Calu3 (cell line): ENCODE data around the gene CCNO. TPM values are rescaled to one million over a fixed set of nuclear protein-coding genes. Genes with fewer than 3 reads are reported as not detected.
A peak's percentile ranks its signal among the peaks of the same experiment; 100 is the strongest.

Experiments
- Bru-seq: library from RNA; stranded (reverse); fragments of 400-500 nt; gene quantifications from one replicate; lab custom pipeline; 2021; lab: Mats Ljungman, UMichigan
- BruChase-seq, 2 experiments: library from RNA; stranded (reverse); fragments of 400-500 nt; gene quantifications; one replicate each; lab custom pipeline; 2021; lab: Mats Ljungman, UMichigan
- BruUV-seq: library from RNA; stranded (reverse); fragments of 400-500 nt; replicated peaks from 2 replicates; lab custom pipeline; 2021; lab: Mats Ljungman, UMichigan
- CTCF ChIA-PET: fragments of 300-600 bp; sonication (Branson Sonifier 250); formaldehyde crosslinking; loops from one replicate; lab custom pipeline; 2022; ENCODE audit warnings: antibody characterized with exemption; lab: Charles Lee
- DNase-seq: peaks from one replicate; pipeline ENCODE4 v3.0.0; 2022
- H3K27ac Mint-ChIP-seq: one replicate; pipeline ENCODE4 v1.8.0; 2022; ENCODE audit warnings: mixed read lengths; ENCODE audit not compliant: unreplicated experiment
- H3K27me3 Mint-ChIP-seq: one replicate; pipeline ENCODE4 v1.8.0; 2022; ENCODE audit warnings: mixed read lengths; ENCODE audit not compliant: unreplicated experiment
- H3K36me3 Mint-ChIP-seq: one replicate; pipeline ENCODE4 v1.8.0; 2022; ENCODE audit warnings: mild to moderate bottlenecking, moderate library complexity, mixed read lengths; ENCODE audit not compliant: insufficient read depth, unreplicated experiment
- H3K4me1 Mint-ChIP-seq: one replicate; pipeline ENCODE4 v1.8.0; 2022; ENCODE audit warnings: mild to moderate bottlenecking, low read depth, mixed read lengths; ENCODE audit not compliant: unreplicated experiment
- H3K4me3 Mint-ChIP-seq: one replicate; pipeline ENCODE4 v1.8.0; 2022; ENCODE audit warnings: mild to moderate bottlenecking, low read depth, moderate library complexity, mixed read lengths; ENCODE audit not compliant: unreplicated experiment
- H3K9me3 Mint-ChIP-seq: one replicate; pipeline ENCODE4 v1.8.0; 2022; ENCODE audit warnings: low read depth, mixed read lengths; ENCODE audit not compliant: unreplicated experiment
- intact Hi-C: fragments of 100-400 bp; cut with micrococcal nuclease; formaldehyde crosslinking; loops from one replicate; pipeline ENCODE4 v1.10.0; 2022; ENCODE audit not compliant: unreplicated experiment
- long read RNA-seq: library from polyadenylated mRNA; stranded (forward); transcript quantifications from one replicate; pipeline ENCODE4 v2.0.0, GENCODE V29; 2022
- total RNA-seq: library from RNA; stranded (reverse); gene quantifications from 2 replicates; pipeline ENCODE4 v1.2.3, GENCODE V29; 2022
- TF ChIP-seq, protein P1 (sequence below): fragments of 200-600 bp; IDR thresholded peaks from one replicate; pipeline ENCODE4 v1.8.0; 2022; ENCODE audit warnings: antibody characterized with exemption; ENCODE audit not compliant: unreplicated experiment

CCNO gene, protein sequence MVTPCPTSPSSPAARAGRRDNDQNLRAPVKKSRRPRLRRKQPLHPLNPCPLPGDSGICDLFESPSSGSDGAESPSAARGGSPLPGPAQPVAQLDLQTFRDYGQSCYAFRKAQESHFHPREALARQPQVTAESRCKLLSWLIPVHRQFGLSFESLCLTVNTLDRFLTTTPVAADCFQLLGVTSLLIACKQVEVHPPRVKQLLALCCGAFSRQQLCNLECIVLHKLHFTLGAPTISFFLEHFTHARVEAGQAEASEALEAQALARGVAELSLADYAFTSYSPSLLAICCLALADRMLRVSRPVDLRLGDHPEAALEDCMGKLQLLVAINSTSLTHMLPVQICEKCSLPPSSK
- total RNA-seq (10.1 and 12.5 TPM in 2 replicates), Bru-seq, nascent RNA (percentile 54 among the genes with signal in this experiment), BruChase-seq, experiment 1, labeled RNA remaining after a 6-hour chase (percentile 58 among the genes with signal in this experiment), BruChase-seq, experiment 2, labeled RNA remaining after a 2-hour chase (percentile 62 among the genes with signal in this experiment)
- long read RNA-seq, transcript CCNO-201 (3 exons, 1,433 nt), result major isoform, 7 of 44 reads
- long read RNA-seq, transcript CCNO-202 (3 exons, 1,726 nt), result minor isoform, 6 of 44 reads
- long read RNA-seq, partial matches to known transcripts, result 22 of 44 reads
- long read RNA-seq, other reads (novel, unspliced or antisense), result 9 of 44 reads

DNA sequence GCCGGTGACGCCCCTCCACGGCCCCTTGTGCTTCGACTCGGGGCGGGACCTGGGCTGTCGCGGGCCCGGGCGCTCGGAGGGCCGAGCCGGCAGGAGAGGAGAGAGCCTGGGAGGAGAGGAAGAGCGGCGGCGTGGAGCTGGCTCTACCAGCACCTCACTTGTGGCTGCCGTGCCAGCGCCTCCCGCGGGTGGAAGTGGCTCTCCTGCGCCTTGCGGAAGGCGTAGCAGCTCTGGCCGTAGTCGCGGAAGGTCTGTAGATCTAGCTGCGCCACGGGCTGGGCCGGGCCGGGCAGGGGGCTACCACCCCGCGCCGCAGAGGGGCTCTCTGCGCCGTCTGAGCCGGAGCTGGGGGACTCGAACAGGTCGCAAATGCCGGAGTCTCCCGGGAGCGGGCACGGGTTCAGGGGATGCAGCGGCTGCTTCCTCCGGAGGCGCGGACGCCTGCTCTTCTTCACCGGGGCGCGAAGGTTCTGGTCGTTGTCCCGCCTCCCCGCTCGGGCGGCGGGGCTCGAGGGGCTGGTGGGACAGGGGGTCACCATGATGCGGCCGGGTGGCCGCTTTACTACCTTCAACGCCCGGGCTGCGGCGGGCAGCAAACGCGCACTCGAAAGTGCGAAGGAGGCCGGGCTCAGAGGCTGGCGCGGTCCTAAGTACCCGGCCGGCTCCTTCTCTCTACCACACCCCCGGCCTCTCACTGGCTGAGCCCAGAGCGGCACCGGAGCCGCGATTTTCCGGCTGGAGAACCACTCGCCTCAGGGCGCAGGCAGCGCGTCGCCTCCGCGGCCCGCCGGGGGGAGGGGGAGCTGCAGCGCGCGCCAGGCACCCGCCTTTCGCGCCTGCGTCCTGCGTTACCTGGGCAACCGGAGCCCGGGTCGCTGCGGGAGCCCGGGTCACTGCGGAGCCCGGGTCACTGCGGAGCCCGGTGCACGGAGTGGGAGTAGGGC, at the start of gene CCNO:
Gene CCNO, minus strand, starts transcription at position 624 of the 944 bp plus-strand sequence. Its CDS starts 85 bp downstream, at position 539.
- CTCF ChIA-PET, result interaction anchor here (0.5 to 1.9 kb wide), 7 partner anchors 19 to 97 kb away, joined by 3 to 6 read pairs (median 3); partner anchors contain the start of gene GPX8
- Mint-ChIP-seq H3K9me3 (no peaks in the 10 kb centered on the region), H3K27ac (peak within 1 kb of the TSS; percentile 88), H3K36me3 (peaks cover 49% of the 10 kb centered on the region), H3K4me1 (peaks cover 11% of the 10 kb centered on the region), H3K4me3 (peak within 1 kb of the TSS; percentile 93), H3K27me3 (no peaks in the 10 kb centered on the region)
- BruUV-seq, result no TSS peak
- intact Hi-C loops, result loop anchor here (5.0 kb wide), 3 partner anchors 46 to 74 kb away; partner anchors contain the start of genes CDC20B, DHX29 and MTREX
- DNase-seq, result peak; percentile 88
- TF ChIP-seq, protein P1, sequence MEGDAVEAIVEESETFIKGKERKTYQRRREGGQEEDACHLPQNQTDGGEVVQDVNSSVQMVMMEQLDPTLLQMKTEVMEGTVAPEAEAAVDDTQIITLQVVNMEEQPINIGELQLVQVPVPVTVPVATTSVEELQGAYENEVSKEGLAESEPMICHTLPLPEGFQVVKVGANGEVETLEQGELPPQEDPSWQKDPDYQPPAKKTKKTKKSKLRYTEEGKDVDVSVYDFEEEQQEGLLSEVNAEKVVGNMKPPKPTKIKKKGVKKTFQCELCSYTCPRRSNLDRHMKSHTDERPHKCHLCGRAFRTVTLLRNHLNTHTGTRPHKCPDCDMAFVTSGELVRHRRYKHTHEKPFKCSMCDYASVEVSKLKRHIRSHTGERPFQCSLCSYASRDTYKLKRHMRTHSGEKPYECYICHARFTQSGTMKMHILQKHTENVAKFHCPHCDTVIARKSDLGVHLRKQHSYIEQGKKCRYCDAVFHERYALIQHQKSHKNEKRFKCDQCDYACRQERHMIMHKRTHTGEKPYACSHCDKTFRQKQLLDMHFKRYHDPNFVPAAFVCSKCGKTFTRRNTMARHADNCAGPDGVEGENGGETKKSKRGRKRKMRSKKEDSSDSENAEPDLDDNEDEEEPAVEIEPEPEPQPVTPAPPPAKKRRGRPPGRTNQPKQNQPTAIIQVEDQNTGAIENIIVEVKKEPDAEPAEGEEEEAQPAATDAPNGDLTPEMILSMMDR, result no peak

DNA sequence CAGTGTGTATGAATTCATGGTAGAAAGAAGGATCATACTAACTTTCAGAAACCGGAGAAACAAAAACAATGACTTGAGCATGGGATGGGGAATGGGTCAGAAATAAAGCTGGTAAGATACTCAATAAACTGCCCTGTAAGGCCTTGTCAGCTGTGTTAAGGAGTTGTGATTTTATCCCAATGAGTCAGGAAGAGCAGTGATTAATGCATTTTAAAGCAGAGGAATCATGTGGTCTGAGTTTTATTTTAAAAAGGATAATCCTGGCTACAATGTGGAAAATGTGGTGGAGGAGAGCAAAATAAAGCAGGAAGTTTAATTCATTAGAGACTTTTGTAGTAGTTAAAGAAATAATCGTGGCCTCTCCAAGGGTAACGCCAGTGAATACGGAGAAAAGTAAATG, 45.4 kb upstream of the CCNO start:
- TF ChIP-seq, protein P1, result no peak
- H3K27me3 Mint-ChIP-seq, result no peaks in the 10 kb centered on the region
- no peaks in the 10 kb centered on the region for H3K4me1 Mint-ChIP-seq
- no peak overlapping the region for H3K4me3 Mint-ChIP-seq
- DNase-seq, result no peak
- CTCF ChIA-PET, result no interaction called here
- H3K36me3 Mint-ChIP-seq, result peaks cover 22% of the 10 kb centered on the region
- BruUV-seq, result no TSS peak
- no peak overlapping the region for H3K27ac Mint-ChIP-seq
- no peaks in the 10 kb centered on the region for H3K9me3 Mint-ChIP-seq
- intact Hi-C loops, result no loop called here

DNA sequence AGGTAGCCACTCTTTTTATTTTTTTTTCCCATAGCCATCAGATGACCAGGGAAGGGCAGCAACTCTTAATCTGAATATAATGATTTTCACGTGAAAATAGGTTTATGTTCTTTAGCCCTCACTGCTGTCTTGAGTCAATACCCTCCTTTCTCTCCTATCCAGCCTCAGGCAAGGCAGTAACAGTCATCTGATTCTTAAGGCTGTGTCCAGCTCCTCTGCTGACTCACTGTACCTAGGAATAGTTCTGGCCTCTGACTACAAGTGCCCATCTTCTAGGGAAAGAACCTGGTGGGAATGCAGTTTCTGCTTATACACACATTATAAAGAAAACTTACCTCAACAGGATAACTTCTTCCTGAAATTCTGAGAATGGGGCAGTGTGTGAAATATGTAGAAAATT, 43.4 kb upstream of the CCNO start:
- peaks cover 25% of the 10 kb centered on the region for H3K36me3 Mint-ChIP-seq
- H3K9me3 Mint-ChIP-seq, result no peaks in the 10 kb centered on the region
- no peaks in the 10 kb centered on the region for H3K27me3 Mint-ChIP-seq
- no peaks in the 10 kb centered on the region for H3K4me1 Mint-ChIP-seq
- H3K4me3 Mint-ChIP-seq, result no peak overlapping the region
- no peak for DNase-seq
- H3K27ac Mint-ChIP-seq, result no peak overlapping the region
- TF ChIP-seq, protein P1, result no peak
- CTCF ChIA-PET, result no interaction called here
- BruUV-seq, result no TSS peak
- intact Hi-C loops, result no loop called here

DNA sequence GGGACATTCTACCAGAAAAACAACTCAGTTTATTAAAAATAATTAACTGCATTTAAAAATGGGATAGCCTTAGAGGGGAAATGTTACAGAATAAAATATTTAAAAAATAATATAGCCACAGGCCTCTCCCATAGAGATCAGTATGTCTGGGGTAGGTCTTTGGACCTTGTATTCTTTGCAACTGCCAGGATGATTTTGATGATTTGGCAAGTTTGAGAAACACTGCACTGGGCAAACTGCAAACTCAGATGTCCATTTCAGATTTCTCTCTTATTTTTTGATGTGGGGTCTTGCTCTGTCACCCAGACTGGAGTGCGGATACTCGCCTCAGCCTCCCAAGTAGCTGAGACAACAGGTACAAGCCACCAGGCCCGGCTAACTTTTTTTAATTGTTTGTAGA, 24.9 kb upstream of the CCNO start:
- intact Hi-C loops, result no loop called here
- CTCF ChIA-PET, result no interaction called here
- Mint-ChIP-seq H3K36me3 (peaks cover 13% of the 10 kb centered on the region), H3K27ac (no peak overlapping the region), H3K27me3 (no peaks in the 10 kb centered on the region), H3K4me1 (no peaks in the 10 kb centered on the region), H3K9me3 (no peaks in the 10 kb centered on the region), H3K4me3 (no peak overlapping the region)
- BruUV-seq, result no TSS peak
- TF ChIP-seq, protein P1, result no peak
- no peak for DNase-seq
